HG03039 (cell line): Measurements from ENCODE around the gene ADAMTS13.
"Not testable (repeated sequence)": the region's sequence is repeated elsewhere in the genome, so short reads cannot be mapped to it uniquely, and the experiment has no call there.

ENCODE experiments used
- ATAC-seq: cut with Tn5 transposase; IDR thresholded peaks from one replicate; pipeline ENCODE4 v1.9.1; 2021; ENCODE audit warnings: mild to moderate bottlenecking, moderate library complexity; ENCODE audit not compliant: unreplicated experiment

ADAMTS13 gene

GRCh38 chr9:133424187-133424586 lies 2.0 kb downstream of the ADAMTS13 start:
- no peak for ATAC-seq

- no peak for ATAC-seq
Observed at GRCh38 chr9:133425049-133425632, 3.0 kb downstream of the ADAMTS13 start.

GRCh38 chr9:133426011-133426410 lies 3.8 kb downstream of the ADAMTS13 start:
- no peak for ATAC-seq

GRCh38 chr9:133427658-133428348 lies 5.6 kb downstream of the ADAMTS13 start:
- no peak for ATAC-seq

- ATAC-seq: no peak
Observed at GRCh38 chr9:133428617-133429101, 6.5 kb downstream of the ADAMTS13 start.

GRCh38 chr9:133429214-133429613 lies 7.0 kb downstream of the ADAMTS13 start:
- no peak for ATAC-seq

- no peak for ATAC-seq
Observed at GRCh38 chr9:133429641-133430161, 7.5 kb downstream of the ADAMTS13 start.

- no peak for ATAC-seq
Observed at GRCh38 chr9:133430244-133430643, 8.1 kb downstream of the ADAMTS13 start.

- no peak for ATAC-seq
Observed at GRCh38 chr9:133433351-133433843, 11.2 kb downstream of the ADAMTS13 start.

GRCh38 chr9:133436681-133437080 lies 14.5 kb downstream of the ADAMTS13 start:
- no peak for ATAC-seq

- no peak for ATAC-seq
Observed at GRCh38 chr9:133437753-133438531, 15.8 kb downstream of the ADAMTS13 start.

GRCh38 chr9:133439337-133439736 lies 17.2 kb downstream of the ADAMTS13 start:
- ATAC-seq: no peak

GRCh38 chr9:133440874-133441273 lies 18.7 kb downstream of the ADAMTS13 start:
- ATAC-seq: no peak

- ATAC-seq: no peak
Observed at GRCh38 chr9:133441571-133441970, 19.4 kb downstream of the ADAMTS13 start.

- ATAC-seq: no peak
Observed at GRCh38 chr9:133443248-133443647, 21.1 kb downstream of the ADAMTS13 start.

GRCh38 chr9:133443982-133444381 lies 21.8 kb downstream of the ADAMTS13 start:
- ATAC-seq: no peak

GRCh38 chr9:133445293-133445969 lies 23.3 kb downstream of the ADAMTS13 start:
- no peak for ATAC-seq

GRCh38 chr9:133448487-133448972 lies 26.4 kb downstream of the ADAMTS13 start:
- no peak for ATAC-seq

GRCh38 chr9:133449760-133450159 lies 27.6 kb downstream of the ADAMTS13 start:
- ATAC-seq: no peak

- not testable (repeated sequence) for ATAC-seq
Observed at GRCh38 chr9:133451865-133452264, 29.7 kb downstream of the ADAMTS13 start.

GRCh38 chr9:133452562-133452961 lies 30.4 kb downstream of the ADAMTS13 start:
- no peak for ATAC-seq
